ENCODE data around the gene KCNQ1.

The KCNQ1 gene

DNA sequence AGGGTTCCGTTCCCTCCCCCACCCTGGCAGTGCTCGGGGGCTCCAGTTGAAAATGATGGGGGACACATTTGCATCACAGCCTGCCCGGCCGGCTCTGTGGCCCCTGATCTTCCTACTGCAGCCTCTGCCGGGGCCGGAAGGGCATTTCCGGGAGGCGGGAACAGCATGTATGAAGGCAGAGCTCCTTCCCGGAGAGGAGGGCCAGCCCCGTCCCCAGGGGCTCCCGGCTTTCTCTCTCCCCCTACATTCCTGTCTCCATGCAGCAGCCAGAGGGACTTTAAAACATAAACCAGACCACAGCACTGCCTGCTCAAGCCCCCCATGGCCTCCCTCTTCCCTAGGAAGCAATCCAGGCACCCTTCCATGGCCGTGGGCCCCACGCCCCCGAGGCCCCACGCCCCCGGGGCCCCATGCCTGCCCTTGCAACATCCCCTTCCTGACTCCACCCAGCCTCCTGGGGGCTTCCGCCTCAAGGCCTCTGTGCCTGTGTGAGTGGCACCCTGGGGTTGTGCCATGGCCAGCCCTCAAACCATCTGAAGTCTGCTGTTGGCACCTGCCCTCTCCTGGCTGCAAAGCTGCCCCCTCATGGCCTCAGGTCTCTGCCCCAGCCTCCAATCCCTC is 367.7 kb downstream of the KCNQ1 start:
- H3K9me3 ChIP-seq (ENCODE audit: insufficient read depth, low read length) = no peaks in the 10 kb centered on the region
- H3K9ac ChIP-seq (ENCODE audit: low read length) = no peak overlapping the region
- H3K27me3 ChIP-seq (ENCODE audit: low read length) = no peaks in the 10 kb centered on the region
- no peak overlapping the region for H3K4me3 ChIP-seq (ENCODE audit: insufficient read depth, low read length, poor library complexity, severe bottlenecking)
- H3K36me3 ChIP-seq (ENCODE audit: low read length) = no peaks in the 10 kb centered on the region
- no peaks in the 10 kb centered on the region for H3K9me2 ChIP-seq (replicated peaks; ENCODE audit: insufficient read depth, low read length)
- H3K79me2 ChIP-seq (ENCODE audit: insufficient read depth, low read length) = no peaks in the 10 kb centered on the region
- H3F3A ChIP-seq (ENCODE audit: insufficient read depth) = no peaks in the 10 kb centered on the region
- H3K4me2 ChIP-seq (ENCODE audit: low read depth, low read length, poor library complexity, severe bottlenecking) = no peak overlapping the region
- H4K20me1 ChIP-seq (ENCODE audit: low read depth, low read length) = no peaks in the 10 kb centered on the region
- TF ChIP-seq, protein P1, sequence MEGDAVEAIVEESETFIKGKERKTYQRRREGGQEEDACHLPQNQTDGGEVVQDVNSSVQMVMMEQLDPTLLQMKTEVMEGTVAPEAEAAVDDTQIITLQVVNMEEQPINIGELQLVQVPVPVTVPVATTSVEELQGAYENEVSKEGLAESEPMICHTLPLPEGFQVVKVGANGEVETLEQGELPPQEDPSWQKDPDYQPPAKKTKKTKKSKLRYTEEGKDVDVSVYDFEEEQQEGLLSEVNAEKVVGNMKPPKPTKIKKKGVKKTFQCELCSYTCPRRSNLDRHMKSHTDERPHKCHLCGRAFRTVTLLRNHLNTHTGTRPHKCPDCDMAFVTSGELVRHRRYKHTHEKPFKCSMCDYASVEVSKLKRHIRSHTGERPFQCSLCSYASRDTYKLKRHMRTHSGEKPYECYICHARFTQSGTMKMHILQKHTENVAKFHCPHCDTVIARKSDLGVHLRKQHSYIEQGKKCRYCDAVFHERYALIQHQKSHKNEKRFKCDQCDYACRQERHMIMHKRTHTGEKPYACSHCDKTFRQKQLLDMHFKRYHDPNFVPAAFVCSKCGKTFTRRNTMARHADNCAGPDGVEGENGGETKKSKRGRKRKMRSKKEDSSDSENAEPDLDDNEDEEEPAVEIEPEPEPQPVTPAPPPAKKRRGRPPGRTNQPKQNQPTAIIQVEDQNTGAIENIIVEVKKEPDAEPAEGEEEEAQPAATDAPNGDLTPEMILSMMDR (IDR thresholded peaks at IDR 0.05; ENCODE audit: insufficient read depth, low read length, poor library complexity, severe bottlenecking) = no peak
- TF ChIP-seq EZH2phosphoT487 (conservative IDR thresholded peaks at IDR 0.05; ENCODE audit: low read length) = no peak
- H2AFZ ChIP-seq (ENCODE audit: low read depth, low read length, severe bottlenecking) = no peak overlapping the region
- no peak overlapping the region for H3K27ac ChIP-seq (ENCODE audit: low read depth, low read length)

DNA sequence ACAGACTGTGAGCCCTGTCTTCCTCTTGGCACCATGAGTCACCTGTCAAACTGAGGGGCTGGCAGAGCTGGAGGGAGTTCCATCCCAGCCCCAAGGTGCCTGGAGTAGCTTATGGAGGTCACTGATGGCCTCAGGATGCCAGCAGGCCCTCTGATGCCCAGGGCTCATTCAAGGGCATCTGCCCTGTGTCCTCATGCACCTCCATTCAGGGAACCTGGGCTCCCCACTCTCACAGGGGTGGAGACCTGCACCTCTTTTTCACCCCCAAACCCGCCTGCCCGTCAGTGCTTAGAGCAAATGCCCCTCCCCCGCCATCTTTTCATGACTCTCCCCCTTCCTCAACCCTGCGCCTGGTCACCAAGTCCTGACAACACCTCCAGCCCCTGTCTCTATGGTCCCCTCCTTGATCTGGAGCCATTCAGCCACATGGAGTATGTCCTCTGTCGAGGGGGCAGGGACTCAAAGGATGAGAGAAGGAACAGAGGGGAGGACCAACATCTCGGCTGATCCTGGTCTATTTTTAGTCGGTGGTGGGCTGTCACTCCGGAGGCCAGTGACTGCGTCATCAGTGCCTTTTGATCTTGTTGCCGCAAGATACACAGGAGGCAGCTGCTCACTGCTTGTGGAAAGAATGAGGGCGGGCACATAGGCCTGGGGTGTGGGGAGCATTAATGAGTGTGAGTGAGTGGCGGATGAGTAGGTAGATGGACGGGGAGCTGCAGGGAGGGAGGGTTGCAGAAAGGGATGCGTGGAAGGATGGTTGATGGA is 368.5 kb downstream of the KCNQ1 start:
- TF ChIP-seq, protein P1 (IDR thresholded peaks at IDR 0.05; ENCODE audit: insufficient read depth, low read length, poor library complexity, severe bottlenecking) = no peak
- no peak for TF ChIP-seq EZH2phosphoT487 (conservative IDR thresholded peaks at IDR 0.05; ENCODE audit: low read length)
- no peaks in the 10 kb centered on the region for H3K9me2 ChIP-seq (replicated peaks; ENCODE audit: insufficient read depth, low read length)
- no peaks in the 10 kb centered on the region for H3F3A ChIP-seq (ENCODE audit: insufficient read depth)
- H3K36me3 ChIP-seq (ENCODE audit: low read length) = no peaks in the 10 kb centered on the region
- no peak overlapping the region for H3K9ac ChIP-seq (ENCODE audit: low read length)
- no peak overlapping the region for H3K4me3 ChIP-seq (ENCODE audit: insufficient read depth, low read length, poor library complexity, severe bottlenecking)
- H4K20me1 ChIP-seq (ENCODE audit: low read depth, low read length) = no peaks in the 10 kb centered on the region
- H3K27me3 ChIP-seq (ENCODE audit: low read length) = no peaks in the 10 kb centered on the region
- no peaks in the 10 kb centered on the region for H3K79me2 ChIP-seq (ENCODE audit: insufficient read depth, low read length)
- no peak overlapping the region for H3K27ac ChIP-seq (ENCODE audit: low read depth, low read length)
- no peaks in the 10 kb centered on the region for H3K9me3 ChIP-seq (ENCODE audit: insufficient read depth, low read length)
- no peak overlapping the region for H2AFZ ChIP-seq (ENCODE audit: low read depth, low read length, severe bottlenecking)
- no peak overlapping the region for H3K4me2 ChIP-seq (ENCODE audit: low read depth, low read length, poor library complexity, severe bottlenecking)

DNA sequence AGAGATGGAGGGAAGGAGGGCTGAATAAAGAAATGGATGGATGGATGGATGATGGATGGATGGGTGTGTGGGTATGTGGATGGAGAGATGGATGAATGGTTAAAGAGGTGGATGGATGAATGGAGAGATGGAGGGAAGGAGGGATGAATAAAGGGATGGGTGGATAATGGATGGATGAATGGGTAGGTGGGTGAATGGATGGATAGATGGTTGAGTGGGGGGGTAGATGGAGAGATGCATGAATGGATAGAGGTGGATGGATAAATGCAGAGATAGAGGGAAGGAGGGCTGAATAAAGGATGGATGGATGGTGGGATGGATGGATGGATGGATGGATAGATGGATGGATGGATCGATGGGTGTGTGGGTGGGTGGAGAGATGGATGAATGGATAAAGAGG is 369.2 kb downstream of the KCNQ1 start:
- no peaks in the 10 kb centered on the region for H3K36me3 ChIP-seq (ENCODE audit: low read length)
- H3K79me2 ChIP-seq (ENCODE audit: insufficient read depth, low read length) = no peaks in the 10 kb centered on the region
- no peak overlapping the region for H3K27ac ChIP-seq (ENCODE audit: low read depth, low read length)
- H2AFZ ChIP-seq (ENCODE audit: low read depth, low read length, severe bottlenecking) = no peak overlapping the region
- no peak overlapping the region for H3K9ac ChIP-seq (ENCODE audit: low read length)
- no peaks in the 10 kb centered on the region for H4K20me1 ChIP-seq (ENCODE audit: low read depth, low read length)
- H3K4me2 ChIP-seq (ENCODE audit: low read depth, low read length, poor library complexity, severe bottlenecking) = no peak overlapping the region
- TF ChIP-seq, protein P1 (IDR thresholded peaks at IDR 0.05; ENCODE audit: insufficient read depth, low read length, poor library complexity, severe bottlenecking) = no peak
- no peak for TF ChIP-seq EZH2phosphoT487 (conservative IDR thresholded peaks at IDR 0.05; ENCODE audit: low read length)
- no peaks in the 10 kb centered on the region for H3K9me3 ChIP-seq (ENCODE audit: insufficient read depth, low read length)
- H3K27me3 ChIP-seq (ENCODE audit: low read length) = no peaks in the 10 kb centered on the region
- no peaks in the 10 kb centered on the region for H3F3A ChIP-seq (ENCODE audit: insufficient read depth)
- H3K9me2 ChIP-seq (replicated peaks; ENCODE audit: insufficient read depth, low read length) = no peaks in the 10 kb centered on the region
- no peak overlapping the region for H3K4me3 ChIP-seq (ENCODE audit: insufficient read depth, low read length, poor library complexity, severe bottlenecking)
